MM.1S (cell line): ENCODE data around the gene PLCB4.

ENCODE experiments used
- CTCF ChIP-seq: fragments of 300-600 bp; sonication (generic); IDR thresholded peaks from 2 replicates; pipeline ENCODE4 v1.5.1; 2016; ENCODE audit warnings: antibody characterized with exemption, low read length, mixed read lengths
- EZH2 ChIP-seq: fragments of 300-600 bp; sonication (generic); optimal IDR thresholded peaks from 2 replicates; pipeline ENCODE3; 2017; ENCODE audit warnings: low read depth, mild to moderate bottlenecking, antibody characterized with exemption, low read length, mixed read lengths
- EZH2phosphoT487 ChIP-seq: fragments of 300-600 bp; sonication (generic); IDR thresholded peaks from 2 replicates; pipeline ENCODE4 v1.6.1; 2018; ENCODE audit warnings: antibody characterized with exemption, low read length

GRCh38 chr20:9207253-9207652, 138.4 kb downstream of the PLCB4 start:
- TF ChIP-seq CTCF = no peak
- TF ChIP-seq EZH2 = no peak
- TF ChIP-seq EZH2phosphoT487 = no peak
